HepG2 (cell line): ENCODE data around the gene CYB5B. TPM values are rescaled to one million over a fixed set of nuclear protein-coding genes. Genes with fewer than 3 reads are reported as not detected.

ENCODE experiments used
- ATF2 ChIP-seq: sonication (generic); formaldehyde crosslinking; IDR thresholded peaks from 2 replicates; pipeline ENCODE4 v1.4.0; 2020; ENCODE audit warnings: missing genetic modification reagents
- FOXP1 ChIP-seq, 2 experiments: fragments of 450-650 bp in 1 of 2; IDR thresholded peaks; 2 replicates each; pipeline ENCODE4 v1.6.1; 2017 to 2018; ENCODE audit warnings: antibody characterized with exemption in 1 of 2
- HOXA3 ChIP-seq: sonication (generic); formaldehyde crosslinking; IDR thresholded peaks from 2 replicates; pipeline ENCODE4 v1.5.0; 2020; ENCODE audit warnings: missing genetic modification reagents
- MED13 ChIP-seq: sonication (generic); formaldehyde crosslinking; IDR thresholded peaks from 2 replicates; pipeline ENCODE4 v1.5.0; 2020; ENCODE audit warnings: missing genetic modification reagents
- MXI1 ChIP-seq: IDR thresholded peaks from 3 replicates; pipeline ENCODE4 v1.6.1; 2012; ENCODE audit warnings: low read depth, low read length, inconsistent platforms, borderline replicate concordance
- NCOA1 ChIP-seq: sonication (generic); formaldehyde crosslinking; IDR thresholded peaks from 2 replicates; pipeline ENCODE4 v1.9.0; 2021; ENCODE audit warnings: missing genetic modification reagents
- ONECUT2 ChIP-seq: sonication (generic); formaldehyde crosslinking; IDR thresholded peaks from 2 replicates; pipeline ENCODE4 v1.4.0; 2020; ENCODE audit warnings: missing genetic modification reagents
- PHF8 ChIP-seq: sonication (generic); formaldehyde crosslinking; IDR thresholded peaks from 2 replicates; pipeline ENCODE4 v1.5.0; 2020; ENCODE audit warnings: missing genetic modification reagents
- THAP11 ChIP-seq: IDR thresholded peaks from 2 replicates; pipeline ENCODE4 v1.6.1; 2016; ENCODE audit warnings: missing biosample characterization, missing genetic modification reagents
- ZFP90 ChIP-seq: sonication (generic); formaldehyde crosslinking; IDR thresholded peaks from 2 replicates; pipeline ENCODE4 v1.8.0; 2022; ENCODE audit warnings: missing genetic modification reagents, mild to moderate bottlenecking, inconsistent platforms, borderline replicate concordance
- ZNF331 ChIP-seq: sonication (generic); formaldehyde crosslinking; IDR thresholded peaks from 2 replicates; pipeline ENCODE4 v1.4.0; 2020; ENCODE audit warnings: missing genetic modification reagents
- ZNF382 ChIP-seq: sonication (generic); formaldehyde crosslinking; IDR thresholded peaks from 2 replicates; pipeline ENCODE4 v1.5.0; 2020; ENCODE audit warnings: missing genetic modification reagents, mild to moderate bottlenecking, borderline replicate concordance
- ZNF670 ChIP-seq: sonication (generic); formaldehyde crosslinking; IDR thresholded peaks from 2 replicates; pipeline ENCODE4 v1.8.0; 2022; ENCODE audit warnings: mild to moderate bottlenecking, missing genetic modification reagents, borderline replicate concordance
- polyA plus RNA-seq, 8 experiments: library from polyadenylated mRNA; depleted of rRNA in 3 of 8; stranded (reverse) in 7 of 8; unstranded in 1 of 8; fragments of >200 nt; fragmentation: Illumina TruSeq in 4 of 8; extraction: Trizol in 4 of 8; gene quantifications; 2 replicates each; pipeline versions ENCODE4 v1.2.1 to v1.2.3, GENCODE V29; 2011 to 2016; ENCODE audit warnings: low read depth in 4 of 8, missing spikeins in 1 of 8, mixed read lengths in 1 of 8; ENCODE audit not compliant: insufficient read depth in 1 of 8
- total RNA-seq, 5 experiments: library from RNA; depleted of rRNA; stranded (reverse); fragments of >200 nt; fragmentation: Illumina TruSeq; extraction: Trizol; gene quantifications; 2 replicates each; pipeline ENCODE4 v1.2.3, GENCODE V29; 2016; ENCODE audit warnings: low read depth in 1 of 5
- TF ChIP-seq, protein P1 (sequence below): sonication (generic); formaldehyde crosslinking; IDR thresholded peaks from 2 replicates; pipeline ENCODE4 v1.9.0; 2022; ENCODE audit warnings: missing genetic modification reagents, mild to moderate bottlenecking, borderline replicate concordance
- TF ChIP-seq, protein P2 (sequence below): sonication (generic); formaldehyde crosslinking; IDR thresholded peaks from 2 replicates; pipeline ENCODE4 v1.4.0; 2020; ENCODE audit warnings: missing genetic modification reagents, borderline replicate concordance
- TF ChIP-seq, protein P3 (sequence below): sonication (generic); formaldehyde crosslinking; IDR thresholded peaks from 2 replicates; pipeline ENCODE4 v1.4.0; 2020; ENCODE audit warnings: mild to moderate bottlenecking, low read depth, missing genetic modification reagents

CYB5B gene
- total and polyA plus RNA-seq, 2 of the 13 experiments (the other 11 are each of a cell fraction or from before 2014, with no cell fraction given): 234 to 432 TPM

DNA sequence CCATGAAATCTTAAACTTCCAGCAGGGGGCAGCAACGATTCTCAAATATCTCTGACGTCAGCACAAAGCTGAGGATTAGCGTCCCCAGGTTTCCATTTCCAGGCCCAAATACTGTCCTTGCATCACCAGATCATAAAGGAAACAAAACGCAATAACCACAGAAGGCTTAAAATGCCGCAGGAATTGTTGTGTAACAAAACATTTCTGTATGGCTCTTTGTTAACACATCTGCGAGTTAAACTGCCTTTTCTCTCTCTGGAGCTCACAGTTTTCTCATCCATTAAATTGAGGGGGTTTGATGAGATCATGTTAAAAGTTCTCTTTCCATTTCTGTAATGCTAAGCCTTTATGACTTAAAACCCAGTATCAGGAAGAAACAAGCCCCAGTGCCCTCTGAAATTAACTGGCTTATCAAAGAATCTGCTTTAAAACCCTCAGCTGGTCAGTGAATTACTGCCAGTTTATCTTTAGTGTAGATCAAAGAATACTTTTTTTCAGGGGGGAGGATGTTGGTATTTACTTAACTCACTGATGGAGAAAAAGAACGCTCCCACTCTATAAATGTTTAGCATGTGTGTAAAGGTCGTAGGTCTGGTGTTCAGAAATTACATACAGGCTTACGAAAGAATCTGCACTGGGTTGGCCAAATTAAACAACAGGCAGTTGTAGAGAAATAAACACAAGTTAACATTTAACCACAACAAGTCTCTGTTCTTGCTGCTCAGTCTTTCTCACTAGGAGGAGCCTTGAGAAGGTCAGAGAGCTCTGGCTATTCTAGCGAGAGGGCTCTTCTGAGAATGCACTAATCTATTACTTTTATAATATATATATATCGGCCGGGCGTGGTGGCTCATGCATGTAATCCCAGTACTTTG is 28.0 kb upstream of the CYB5B start (continued):
- TF ChIP-seq, protein P1, sequence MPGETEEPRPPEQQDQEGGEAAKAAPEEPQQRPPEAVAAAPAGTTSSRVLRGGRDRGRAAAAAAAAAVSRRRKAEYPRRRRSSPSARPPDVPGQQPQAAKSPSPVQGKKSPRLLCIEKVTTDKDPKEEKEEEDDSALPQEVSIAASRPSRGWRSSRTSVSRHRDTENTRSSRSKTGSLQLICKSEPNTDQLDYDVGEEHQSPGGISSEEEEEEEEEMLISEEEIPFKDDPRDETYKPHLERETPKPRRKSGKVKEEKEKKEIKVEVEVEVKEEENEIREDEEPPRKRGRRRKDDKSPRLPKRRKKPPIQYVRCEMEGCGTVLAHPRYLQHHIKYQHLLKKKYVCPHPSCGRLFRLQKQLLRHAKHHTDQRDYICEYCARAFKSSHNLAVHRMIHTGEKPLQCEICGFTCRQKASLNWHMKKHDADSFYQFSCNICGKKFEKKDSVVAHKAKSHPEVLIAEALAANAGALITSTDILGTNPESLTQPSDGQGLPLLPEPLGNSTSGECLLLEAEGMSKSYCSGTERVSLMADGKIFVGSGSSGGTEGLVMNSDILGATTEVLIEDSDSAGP (CRISPR knock-in tag): no peak
- TF ChIP-seq HOXA3 (CRISPR knock-in tag) (peak; percentile 74; the same call in 1 of the 2 replicates), ATF2 (CRISPR knock-in tag) (peak; percentile 72), NCOA1 (CRISPR knock-in tag) (0 out of 2 replicates have a peak, but pooled peaks have one; percentile 53), THAP11 (peak; percentile 69), MXI1 (peak; percentile 53; the same call in 1 of the 3 replicates), FOXP1 (IDR thresholded peaks at IDR 0.05) (peak; percentile 99), FOXP1 (CRISPR knock-in tag; IDR thresholded peaks at IDR 0.05) (peak; percentile 100), ZNF382 (CRISPR knock-in tag) (no peak), MED13 (0 out of 2 replicates have a peak, but pooled peaks have one; percentile 84), ZNF331 (CRISPR knock-in tag) (peak; percentile 87), ZNF670 (CRISPR knock-in tag) (peak; percentile 88), PHF8 (peak; percentile 42), ONECUT2 (CRISPR knock-in tag) (no peak; the same call in 1 of the 2 replicates), ZFP90 (CRISPR knock-in tag) (peak; percentile 80)
- TF ChIP-seq, protein P2, sequence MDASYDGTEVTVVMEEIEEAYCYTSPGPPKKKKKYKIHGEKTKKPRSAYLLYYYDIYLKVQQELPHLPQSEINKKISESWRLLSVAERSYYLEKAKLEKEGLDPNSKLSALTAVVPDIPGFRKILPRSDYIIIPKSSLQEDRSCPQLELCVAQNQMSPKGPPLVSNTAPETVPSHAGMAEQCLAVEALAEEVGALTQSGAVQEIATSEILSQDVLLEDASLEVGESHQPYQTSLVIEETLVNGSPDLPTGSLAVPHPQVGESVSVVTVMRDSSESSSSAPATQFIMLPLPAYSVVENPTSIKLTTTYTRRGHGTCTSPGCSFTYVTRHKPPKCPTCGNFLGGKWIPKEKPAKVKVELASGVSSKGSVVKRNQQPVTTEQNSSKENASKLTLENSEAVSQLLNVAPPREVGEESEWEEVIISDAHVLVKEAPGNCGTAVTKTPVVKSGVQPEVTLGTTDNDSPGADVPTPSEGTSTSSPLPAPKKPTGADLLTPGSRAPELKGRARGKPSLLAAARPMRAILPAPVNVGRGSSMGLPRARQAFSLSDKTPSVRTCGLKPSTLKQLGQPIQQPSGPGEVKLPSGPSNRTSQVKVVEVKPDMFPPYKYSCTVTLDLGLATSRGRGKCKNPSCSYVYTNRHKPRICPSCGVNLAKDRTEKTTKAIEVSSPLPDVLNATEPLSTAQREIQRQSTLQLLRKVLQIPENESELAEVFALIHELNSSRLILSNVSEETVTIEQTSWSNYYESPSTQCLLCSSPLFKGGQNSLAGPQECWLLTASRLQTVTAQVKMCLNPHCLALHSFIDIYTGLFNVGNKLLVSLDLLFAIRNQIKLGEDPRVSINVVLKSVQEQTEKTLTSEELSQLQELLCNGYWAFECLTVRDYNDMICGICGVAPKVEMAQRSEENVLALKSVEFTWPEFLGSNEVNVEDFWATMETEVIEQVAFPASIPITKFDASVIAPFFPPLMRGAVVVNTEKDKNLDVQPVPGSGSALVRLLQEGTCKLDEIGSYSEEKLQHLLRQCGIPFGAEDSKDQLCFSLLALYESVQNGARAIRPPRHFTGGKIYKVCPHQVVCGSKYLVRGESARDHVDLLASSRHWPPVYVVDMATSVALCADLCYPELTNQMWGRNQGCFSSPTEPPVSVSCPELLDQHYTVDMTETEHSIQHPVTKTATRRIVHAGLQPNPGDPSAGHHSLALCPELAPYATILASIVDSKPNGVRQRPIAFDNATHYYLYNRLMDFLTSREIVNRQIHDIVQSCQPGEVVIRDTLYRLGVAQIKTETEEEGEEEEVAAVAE: peak; percentile 88; the same call in 1 of the 2 replicates
- TF ChIP-seq, protein P3, sequence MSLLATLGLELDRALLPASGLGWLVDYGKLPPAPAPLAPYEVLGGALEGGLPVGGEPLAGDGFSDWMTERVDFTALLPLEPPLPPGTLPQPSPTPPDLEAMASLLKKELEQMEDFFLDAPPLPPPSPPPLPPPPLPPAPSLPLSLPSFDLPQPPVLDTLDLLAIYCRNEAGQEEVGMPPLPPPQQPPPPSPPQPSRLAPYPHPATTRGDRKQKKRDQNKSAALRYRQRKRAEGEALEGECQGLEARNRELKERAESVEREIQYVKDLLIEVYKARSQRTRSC (CRISPR knock-in tag): 0 out of 2 replicates have a peak, but pooled peaks have one; percentile 25
